ENCODE results near the gene BHLHA15. TPM values are rescaled to one million over a fixed set of nuclear protein-coding genes. Genes with fewer than 3 reads are reported as not detected.

The BHLHA15 gene
- total RNA-seq, 4 donors from 2014 or later = not detected

- TF ChIP-seq CTCF (IDR thresholded peaks at IDR 0.05; ENCODE audit: low read depth) = no peak
Measured at GRCh38 chr7:98168181-98168903, 42.9 kb upstream of the BHLHA15 start.

DNA sequence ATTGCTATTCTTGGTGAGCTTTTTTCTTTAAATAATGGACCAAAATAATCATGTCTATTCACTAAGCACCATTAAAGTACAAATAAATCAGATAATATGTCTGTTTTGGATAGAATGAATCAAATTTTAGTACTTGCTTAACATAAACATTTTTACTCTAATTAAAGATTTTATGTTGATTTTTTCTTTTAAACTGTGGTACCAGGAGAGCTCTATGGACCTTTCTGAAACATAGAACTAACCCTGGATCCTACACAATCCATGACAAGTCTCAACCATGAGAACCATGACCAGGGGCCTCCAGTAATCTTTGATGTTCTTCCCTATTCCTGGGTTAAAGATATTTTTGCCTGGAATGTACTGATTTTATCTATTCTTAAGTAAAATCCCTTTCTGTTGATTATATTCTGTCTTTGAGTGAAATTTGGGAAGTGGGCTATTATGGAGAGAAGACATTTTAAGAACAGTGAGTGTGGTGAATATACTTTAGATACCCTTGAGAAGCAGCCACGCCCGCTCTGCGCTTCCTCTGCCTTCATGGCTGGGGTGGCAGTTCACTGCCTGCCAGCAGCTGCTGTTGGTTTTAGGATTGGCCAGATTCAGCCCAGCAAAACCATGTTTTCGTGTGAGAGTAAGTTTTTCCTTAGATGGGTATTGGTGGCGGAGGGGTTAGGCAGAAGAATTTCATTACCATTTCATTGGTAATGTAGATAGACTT, 42.2 kb upstream of the BHLHA15 start:
- no peak for TF ChIP-seq CTCF (IDR thresholded peaks at IDR 0.05; ENCODE audit: low read depth)

- no peak for TF ChIP-seq CTCF (IDR thresholded peaks at IDR 0.05; ENCODE audit: low read depth)
Measured at GRCh38 chr7:98170966-98171365, 40.3 kb upstream of the BHLHA15 start.

DNA sequence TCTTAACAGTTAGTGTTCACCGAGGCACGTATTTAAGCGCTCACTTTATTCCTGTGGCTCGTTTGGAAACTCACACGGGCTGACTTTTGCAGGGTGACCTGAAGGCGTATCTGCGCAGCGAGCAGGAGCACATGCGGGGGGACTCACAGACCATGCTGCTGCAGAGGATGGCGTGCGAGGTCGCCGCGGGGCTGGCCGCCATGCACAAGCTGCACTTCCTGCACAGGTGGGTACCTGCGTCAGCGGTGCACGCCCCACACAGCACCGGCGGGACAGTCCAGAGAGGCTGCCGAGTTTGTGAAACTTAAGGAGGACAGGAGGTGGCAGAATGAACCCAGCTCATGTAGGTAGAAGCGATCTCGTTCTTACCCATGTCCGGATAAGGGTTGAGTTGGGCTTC, 39.8 kb upstream of the BHLHA15 start:
- TF ChIP-seq CTCF (IDR thresholded peaks at IDR 0.05; ENCODE audit: low read depth) = no peak

DNA sequence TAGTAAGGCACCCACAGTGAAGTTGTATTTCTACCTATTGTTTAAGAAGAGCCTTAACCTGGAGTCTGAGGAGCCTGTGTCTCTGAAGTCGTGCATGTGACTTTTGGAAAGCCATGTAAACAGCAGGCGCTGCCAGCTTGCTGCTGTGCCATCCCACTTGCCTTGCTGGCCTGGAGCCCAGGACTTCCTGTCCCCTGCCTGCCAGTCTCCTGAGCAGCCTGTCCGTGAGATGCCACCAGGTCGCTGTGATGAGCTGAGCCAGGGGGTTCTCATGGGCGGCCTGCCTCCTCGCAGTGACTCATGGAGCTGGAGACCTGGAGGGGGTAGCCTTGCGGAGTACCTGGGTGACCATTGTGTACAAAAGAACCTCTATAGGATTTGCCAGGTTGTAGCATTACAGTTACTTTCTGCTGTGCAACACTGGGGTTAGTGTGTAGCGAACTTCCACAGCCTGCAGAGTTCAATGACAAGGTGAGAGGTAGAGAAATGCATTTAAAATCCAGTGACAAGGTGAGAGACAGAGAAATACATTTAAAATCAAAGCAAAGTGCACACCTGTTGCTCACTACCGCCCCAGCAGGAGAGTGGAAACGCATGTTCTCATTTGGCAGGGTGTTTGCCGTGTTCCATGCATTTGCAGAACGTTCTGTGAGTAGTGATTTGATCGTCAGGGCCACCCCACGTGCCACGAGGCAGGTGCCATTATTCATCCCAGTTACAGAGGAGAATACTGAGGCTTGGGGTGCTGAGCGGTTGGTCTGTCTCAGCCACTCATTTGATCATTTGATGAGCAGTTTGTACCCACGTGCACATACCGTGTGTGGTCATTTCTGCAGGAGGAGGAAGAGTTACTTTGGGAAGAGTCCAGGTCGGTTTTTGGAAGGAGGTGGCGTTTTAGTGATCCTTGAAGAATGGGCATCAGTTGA, 36.6 kb upstream of the BHLHA15 start:
- no peak for TF ChIP-seq CTCF (IDR thresholded peaks at IDR 0.05; ENCODE audit: low read depth)

DNA sequence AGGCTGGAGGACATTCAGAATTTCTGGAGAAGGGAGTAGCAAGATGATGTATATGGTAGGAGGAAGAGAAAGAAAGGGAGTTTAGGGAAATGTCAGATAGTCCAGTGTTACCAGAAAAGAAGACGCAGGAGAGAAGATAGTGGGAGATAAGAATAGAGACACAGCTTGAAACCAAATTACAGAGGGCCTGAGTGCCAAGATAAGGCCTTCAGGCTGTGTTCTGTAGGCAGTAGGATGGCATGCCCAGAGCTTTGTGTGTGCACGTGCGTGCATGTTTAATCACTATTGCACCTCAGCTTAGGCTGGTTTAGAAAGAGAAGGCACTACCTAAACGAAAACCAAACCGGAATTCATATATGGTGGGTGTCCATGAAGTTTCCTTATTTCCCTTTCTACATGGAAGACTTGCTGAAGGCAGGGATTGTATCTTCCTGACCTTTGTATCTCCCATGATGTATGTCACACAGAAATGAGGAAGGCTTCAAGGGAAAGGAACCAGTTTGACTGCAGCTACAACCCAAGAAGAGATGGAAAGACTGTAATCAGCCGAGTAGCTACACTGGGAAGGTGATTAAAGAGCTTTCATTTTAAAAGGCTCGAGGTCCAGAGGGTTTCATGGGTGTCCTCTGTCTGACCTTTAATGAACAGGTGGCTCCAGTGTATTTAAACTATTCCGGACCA, 35.8 kb upstream of the BHLHA15 start:
- no peak for TF ChIP-seq CTCF (IDR thresholded peaks at IDR 0.05; ENCODE audit: low read depth)
